Esophagus (tissue), 2 donors: Measurements from ENCODE around the gene KDM1A. TPM values are rescaled to one million over a fixed set of nuclear protein-coding genes. Genes with fewer than 3 reads are reported as not detected.
A peak's percentile ranks its signal among the peaks of the same experiment; 100 is the strongest.

Source experiments
- H3K27ac ChIP-seq, 2 donors: one replicate each; pipeline ENCODE4 v1.5.1; 2013; ENCODE audit warnings: low read depth in 2 of 2, mild to moderate bottlenecking in 2 of 2, inconsistent platforms in 1 of 2, low read length in 1 of 2, moderate library complexity in 1 of 2
- H3K27me3 ChIP-seq, 2 donors: one replicate each; pipeline ENCODE4 v1.6.1; 2013; ENCODE audit warnings: low read length in 2 of 2, control low read depth in 1 of 2, mild to moderate bottlenecking in 1 of 2; ENCODE audit not compliant: insufficient read depth in 2 of 2, control insufficient read depth in 1 of 2
- H3K36me3 ChIP-seq, 2 donors: one replicate each; pipeline ENCODE4 v1.6.1; 2013; ENCODE audit warnings: low read length in 1 of 2; ENCODE audit not compliant: control insufficient read depth in 2 of 2, insufficient read depth in 2 of 2
- H3K4me1 ChIP-seq, 2 donors: one replicate each; pipeline ENCODE4 v1.6.1; 2013; ENCODE audit warnings: low read length in 1 of 2; ENCODE audit not compliant: control insufficient read depth in 2 of 2, insufficient read depth in 2 of 2
- H3K4me3 ChIP-seq, 2 donors: one replicate each; pipeline ENCODE4 v1.5.1; 2013; ENCODE audit warnings: low read length in 2 of 2, mild to moderate bottlenecking in 2 of 2, low read depth in 1 of 2, moderate library complexity in 1 of 2
- H3K9me3 ChIP-seq, 2 donors: one replicate each; pipeline ENCODE4 v1.6.1; 2013; ENCODE audit warnings: mild to moderate bottlenecking in 2 of 2, low read depth in 1 of 2, low read length in 1 of 2, moderate library complexity in 1 of 2; ENCODE audit not compliant: control insufficient read depth in 2 of 2, insufficient read depth in 1 of 2
- WGBS, 2 donors: extraction: QIAGEN DNeasy Blood & Tissue Kit; methylation state at CpG; one replicate each; pipeline ENCODE4 v1.1.7; 2013; 5-methylcytosine and 5-hydroxymethylcytosine counted together
- polyA plus RNA-seq, 2 donors: library from polyadenylated mRNA; stranded (reverse); fragments of 200-250 nt; gene quantifications; one replicate each; pipeline ENCODE4 v1.2.3, GENCODE V29; 2013
- donor health status: healthy with polysubstance abuse.
- donor health status: Bipolar disorder and iron deficiency.

The KDM1A gene
- polyA plus RNA-seq, 2 donors: 15.6 to 32.0 TPM

GRCh38 chr1:23026568-23026967, 7.3 kb downstream of the KDM1A start:
- Histone ChIP-seq H3K36me3 (no peaks in the 10 kb centered on the region), H3K9me3 (no peaks in the 10 kb centered on the region), H3K4me3 (no peak overlapping the region), H3K4me1 (no peaks in the 10 kb centered on the region), H3K27me3 (no peaks in the 10 kb centered on the region), H3K27ac (peak overlapping the region in 1 of 2 donors; percentile 9)
- 91 to 95% methylated on average over 2 of the region's 2 CpGs for WGBS, 2 donors

- no peak overlapping the region for H3K4me3 ChIP-seq
- no peaks in the 10 kb centered on the region for H3K27me3 ChIP-seq
- no peaks in the 10 kb centered on the region for H3K9me3 ChIP-seq
- no peaks in the 10 kb centered on the region for H3K4me1 ChIP-seq
- no peak overlapping the region for H3K27ac ChIP-seq
- WGBS, 2 donors: 84 to 87% methylated on average over 4 of the region's 4 CpGs
- no peaks in the 10 kb centered on the region for H3K36me3 ChIP-seq
These were observed 8.2 kb downstream of the KDM1A start for GRCh38 chr1:23027352-23027907.

- WGBS, 2 donors: 83 to 85% methylated on average over 4 of the region's 4 CpGs
These were observed 10.1 kb downstream of the KDM1A start for GRCh38 chr1:23029337-23029736.

GRCh38 chr1:23035823-23036452, 16.7 kb downstream of the KDM1A start:
- H3K27me3 ChIP-seq: no peaks in the 10 kb centered on the region
- no peak overlapping the region for H3K4me3 ChIP-seq
- H3K36me3 ChIP-seq: no peaks in the 10 kb centered on the region
- no peak overlapping the region for H3K27ac ChIP-seq
- 80 to 82% methylated on average over 2 of the region's 2 CpGs for WGBS, 2 donors
- H3K9me3 ChIP-seq: no peaks in the 10 kb centered on the region
- no peaks in the 10 kb centered on the region for H3K4me1 ChIP-seq

More at GRCh38 chr1:23029337-23029736, 10.1 kb downstream of the KDM1A start:
- H3K36me3 ChIP-seq: no peaks in the 10 kb centered on the region
- H3K9me3 ChIP-seq: no peaks in the 10 kb centered on the region
- no peaks in the 10 kb centered on the region for H3K4me1 ChIP-seq
- no peak overlapping the region for H3K27ac ChIP-seq
- no peak overlapping the region for H3K4me3 ChIP-seq
- no peaks in the 10 kb centered on the region for H3K27me3 ChIP-seq

- Histone ChIP-seq H3K27ac (no peak overlapping the region), H3K9me3 (no peaks in the 10 kb centered on the region), H3K27me3 (no peaks in the 10 kb centered on the region), H3K4me1 (no peaks in the 10 kb centered on the region), H3K36me3 (no peaks in the 10 kb centered on the region), H3K4me3 (no peak overlapping the region)
- WGBS, 2 donors: 94 to 99% methylated on average over 4 of the region's 4 CpGs
These were observed 17.9 kb downstream of the KDM1A start for GRCh38 chr1:23037081-23037740.

GRCh38 chr1:23039308-23039826, 20.1 kb downstream of the KDM1A start:
- Histone ChIP-seq H3K27me3 (no peaks in the 10 kb centered on the region), H3K27ac (no peak overlapping the region), H3K4me1 (peaks cover 0 to 2% of the 10 kb centered on the region in 2 donors), H3K36me3 (no peaks in the 10 kb centered on the region), H3K9me3 (no peaks in the 10 kb centered on the region), H3K4me3 (no peak overlapping the region)
- WGBS, 2 donors: 69 to 73% methylated on average over 7 of the region's 7 CpGs

- 92 to 94% methylated on average over 5 of the region's 5 CpGs for WGBS, 2 donors
- H3K27ac ChIP-seq: no peak overlapping the region
- H3K27me3 ChIP-seq: no peaks in the 10 kb centered on the region
- peaks cover 0 to 3% of the 10 kb centered on the region in 2 donors for H3K4me1 ChIP-seq
- H3K4me3 ChIP-seq: no peak overlapping the region
- no peaks in the 10 kb centered on the region for H3K9me3 ChIP-seq
- no peaks in the 10 kb centered on the region for H3K36me3 ChIP-seq
These were observed 21.2 kb downstream of the KDM1A start for GRCh38 chr1:23040509-23040908.

- WGBS, 2 donors: 60 to 68% methylated on average over 3 of the region's 3 CpGs
- Histone ChIP-seq H3K4me1 (peaks cover 0 to 3% of the 10 kb centered on the region in 2 donors), H3K4me3 (no peak overlapping the region), H3K9me3 (no peaks in the 10 kb centered on the region), H3K27me3 (no peaks in the 10 kb centered on the region), H3K36me3 (no peaks in the 10 kb centered on the region), H3K27ac (no peak overlapping the region)
These were observed 24.8 kb downstream of the KDM1A start for GRCh38 chr1:23044035-23044434.

- Histone ChIP-seq H3K27ac (no peak overlapping the region), H3K9me3 (no peaks in the 10 kb centered on the region)
- 85 to 89% methylated on average over 7 of the region's 7 CpGs for WGBS, 2 donors
These were observed 30.9 kb downstream of the KDM1A start for GRCh38 chr1:23050201-23050600.

More at GRCh38 chr1:23050201-23050600, 30.9 kb downstream of the KDM1A start:
- no peaks in the 10 kb centered on the region for H3K4me1 ChIP-seq
- H3K27me3 ChIP-seq: no peaks in the 10 kb centered on the region
- peaks cover 0 to 3% of the 10 kb centered on the region in 2 donors for H3K36me3 ChIP-seq
- no peak overlapping the region for H3K4me3 ChIP-seq
